ENCODE results near the gene GRIA4.

The GRIA4 gene

DNA sequence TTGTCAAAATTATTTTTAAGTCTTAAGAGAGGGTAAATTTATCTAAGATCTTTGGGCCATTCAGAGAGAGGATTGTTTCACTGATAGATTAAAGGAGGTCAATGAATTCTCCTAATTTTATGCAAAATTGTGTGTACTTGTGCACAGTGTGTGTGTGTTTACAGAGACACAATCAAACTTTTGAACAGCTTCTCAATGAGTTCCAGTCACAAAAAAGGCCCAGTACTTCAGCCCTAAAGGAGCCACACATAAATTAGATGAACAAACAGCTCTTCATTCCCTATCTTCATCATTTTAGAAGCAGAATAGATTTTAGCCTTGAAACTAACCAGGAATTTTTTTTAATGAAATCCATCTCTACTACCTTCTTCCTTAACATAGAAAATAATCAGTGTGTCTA is 9.7 kb downstream of the GRIA4 start:
- no peak for DNase-seq (ENCODE audit: low read depth in 1 of 2, low spot score in 1 of 2)
- no peak overlapping the region for H3K4me3 ChIP-seq (replicated peaks; ENCODE audit: insufficient read depth, low read length)
- H3K27ac ChIP-seq (replicated peaks): no peak overlapping the region
- H3K27me3 ChIP-seq (ENCODE audit: insufficient read depth, poor library complexity, severe bottlenecking): no peaks in the 10 kb centered on the region
- TF ChIP-seq SPI1 (IDR thresholded peaks at IDR 0.05; ENCODE audit: borderline replicate concordance, low read depth) (no peak), GABPA (IDR thresholded peaks at IDR 0.05; ENCODE audit: low read depth) (no peak), POLR2AphosphoS5 (IDR thresholded peaks at IDR 0.05; ENCODE audit: low read depth) (no peak)
- TF ChIP-seq, protein P1, sequence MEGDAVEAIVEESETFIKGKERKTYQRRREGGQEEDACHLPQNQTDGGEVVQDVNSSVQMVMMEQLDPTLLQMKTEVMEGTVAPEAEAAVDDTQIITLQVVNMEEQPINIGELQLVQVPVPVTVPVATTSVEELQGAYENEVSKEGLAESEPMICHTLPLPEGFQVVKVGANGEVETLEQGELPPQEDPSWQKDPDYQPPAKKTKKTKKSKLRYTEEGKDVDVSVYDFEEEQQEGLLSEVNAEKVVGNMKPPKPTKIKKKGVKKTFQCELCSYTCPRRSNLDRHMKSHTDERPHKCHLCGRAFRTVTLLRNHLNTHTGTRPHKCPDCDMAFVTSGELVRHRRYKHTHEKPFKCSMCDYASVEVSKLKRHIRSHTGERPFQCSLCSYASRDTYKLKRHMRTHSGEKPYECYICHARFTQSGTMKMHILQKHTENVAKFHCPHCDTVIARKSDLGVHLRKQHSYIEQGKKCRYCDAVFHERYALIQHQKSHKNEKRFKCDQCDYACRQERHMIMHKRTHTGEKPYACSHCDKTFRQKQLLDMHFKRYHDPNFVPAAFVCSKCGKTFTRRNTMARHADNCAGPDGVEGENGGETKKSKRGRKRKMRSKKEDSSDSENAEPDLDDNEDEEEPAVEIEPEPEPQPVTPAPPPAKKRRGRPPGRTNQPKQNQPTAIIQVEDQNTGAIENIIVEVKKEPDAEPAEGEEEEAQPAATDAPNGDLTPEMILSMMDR (IDR thresholded peaks at IDR 0.05; ENCODE audit: insufficient read depth, low read length): no peak
- TF ChIP-seq, protein P2, sequence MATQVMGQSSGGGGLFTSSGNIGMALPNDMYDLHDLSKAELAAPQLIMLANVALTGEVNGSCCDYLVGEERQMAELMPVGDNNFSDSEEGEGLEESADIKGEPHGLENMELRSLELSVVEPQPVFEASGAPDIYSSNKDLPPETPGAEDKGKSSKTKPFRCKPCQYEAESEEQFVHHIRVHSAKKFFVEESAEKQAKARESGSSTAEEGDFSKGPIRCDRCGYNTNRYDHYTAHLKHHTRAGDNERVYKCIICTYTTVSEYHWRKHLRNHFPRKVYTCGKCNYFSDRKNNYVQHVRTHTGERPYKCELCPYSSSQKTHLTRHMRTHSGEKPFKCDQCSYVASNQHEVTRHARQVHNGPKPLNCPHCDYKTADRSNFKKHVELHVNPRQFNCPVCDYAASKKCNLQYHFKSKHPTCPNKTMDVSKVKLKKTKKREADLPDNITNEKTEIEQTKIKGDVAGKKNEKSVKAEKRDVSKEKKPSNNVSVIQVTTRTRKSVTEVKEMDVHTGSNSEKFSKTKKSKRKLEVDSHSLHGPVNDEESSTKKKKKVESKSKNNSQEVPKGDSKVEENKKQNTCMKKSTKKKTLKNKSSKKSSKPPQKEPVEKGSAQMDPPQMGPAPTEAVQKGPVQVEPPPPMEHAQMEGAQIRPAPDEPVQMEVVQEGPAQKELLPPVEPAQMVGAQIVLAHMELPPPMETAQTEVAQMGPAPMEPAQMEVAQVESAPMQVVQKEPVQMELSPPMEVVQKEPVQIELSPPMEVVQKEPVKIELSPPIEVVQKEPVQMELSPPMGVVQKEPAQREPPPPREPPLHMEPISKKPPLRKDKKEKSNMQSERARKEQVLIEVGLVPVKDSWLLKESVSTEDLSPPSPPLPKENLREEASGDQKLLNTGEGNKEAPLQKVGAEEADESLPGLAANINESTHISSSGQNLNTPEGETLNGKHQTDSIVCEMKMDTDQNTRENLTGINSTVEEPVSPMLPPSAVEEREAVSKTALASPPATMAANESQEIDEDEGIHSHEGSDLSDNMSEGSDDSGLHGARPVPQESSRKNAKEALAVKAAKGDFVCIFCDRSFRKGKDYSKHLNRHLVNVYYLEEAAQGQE (IDR thresholded peaks at IDR 0.05; ENCODE audit: insufficient replicate concordance, low read depth): no peak

DNA sequence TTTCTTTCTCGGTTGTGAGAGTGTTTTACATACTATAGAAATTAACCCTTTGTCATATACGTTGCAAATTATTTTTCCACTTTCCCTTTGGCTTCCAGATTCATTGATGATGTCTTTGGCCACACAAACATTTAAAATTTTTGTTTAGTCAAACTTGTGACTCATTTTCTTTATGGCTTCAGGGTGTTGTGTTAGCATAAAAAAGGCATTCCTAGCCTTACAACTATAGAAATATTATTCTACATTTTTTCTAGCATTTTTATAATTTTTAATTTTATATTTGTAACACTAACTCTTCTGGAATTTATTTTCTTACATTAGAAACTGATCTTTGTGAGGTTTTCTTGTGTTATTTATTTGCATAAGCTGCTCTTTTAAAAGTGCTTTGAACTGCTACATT is 12.1 kb downstream of the GRIA4 start:
- DNase-seq (ENCODE audit: low read depth in 1 of 2, low spot score in 1 of 2): no peak
- no peak overlapping the region for H3K27ac ChIP-seq (replicated peaks)
- TF ChIP-seq, protein P2 (IDR thresholded peaks at IDR 0.05; ENCODE audit: insufficient replicate concordance, low read depth): no peak
- TF ChIP-seq POLR2AphosphoS5 (IDR thresholded peaks at IDR 0.05; ENCODE audit: low read depth): no peak
- TF ChIP-seq, protein P1 (IDR thresholded peaks at IDR 0.05; ENCODE audit: insufficient read depth, low read length): no peak
- TF ChIP-seq GABPA (IDR thresholded peaks at IDR 0.05; ENCODE audit: low read depth): no peak
- TF ChIP-seq SPI1 (IDR thresholded peaks at IDR 0.05; ENCODE audit: borderline replicate concordance, low read depth): no peak
- no peaks in the 10 kb centered on the region for H3K27me3 ChIP-seq (ENCODE audit: insufficient read depth, poor library complexity, severe bottlenecking)
- H3K4me3 ChIP-seq (replicated peaks; ENCODE audit: insufficient read depth, low read length): no peak overlapping the region

DNA sequence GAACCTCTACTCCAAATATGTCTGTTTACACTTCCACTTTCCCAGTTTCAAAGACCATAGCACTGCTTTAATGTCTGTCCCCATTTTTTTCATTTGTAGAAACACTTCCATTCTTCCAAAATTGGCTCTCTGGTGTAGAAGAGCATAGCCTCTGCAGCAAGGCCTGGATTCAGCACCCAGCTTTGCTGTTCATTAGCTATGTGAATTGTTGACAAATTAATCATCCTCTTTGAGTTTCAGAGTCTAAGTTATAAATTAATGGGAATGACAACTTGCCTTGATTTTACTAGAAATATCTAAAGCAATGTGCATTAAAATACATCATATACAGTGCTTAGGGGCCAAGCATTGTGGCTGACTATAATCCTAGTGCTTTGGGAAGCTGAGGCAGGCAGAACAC is 22.4 kb downstream of the GRIA4 start:
- Histone ChIP-seq H3K27me3 (ENCODE audit: insufficient read depth, poor library complexity, severe bottlenecking) (no peaks in the 10 kb centered on the region), H3K27ac (replicated peaks) (no peak overlapping the region), H3K4me3 (replicated peaks; ENCODE audit: insufficient read depth, low read length) (no peak overlapping the region)
- TF ChIP-seq SPI1 (IDR thresholded peaks at IDR 0.05; ENCODE audit: borderline replicate concordance, low read depth): no peak
- no peak for DNase-seq (ENCODE audit: low read depth in 1 of 2, low spot score in 1 of 2)

DNA sequence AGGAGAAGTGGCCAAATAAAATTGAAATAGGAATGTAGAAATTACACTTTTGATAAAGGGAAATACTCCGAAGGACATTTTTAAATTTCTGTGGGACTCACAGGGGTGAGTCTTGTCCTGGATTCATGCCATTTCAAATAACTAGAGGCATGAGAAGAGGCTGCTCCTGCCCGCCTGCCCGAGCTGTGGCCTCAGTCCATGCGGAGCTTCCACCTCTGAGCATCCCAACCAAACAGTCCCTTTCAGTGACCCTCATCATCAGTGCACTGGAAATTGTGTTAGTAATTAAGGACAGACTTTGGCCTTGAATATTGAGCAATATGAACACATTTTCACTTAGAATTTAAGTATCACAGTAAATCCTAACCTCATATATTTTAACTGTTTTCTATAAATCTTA is 25.6 kb downstream of the GRIA4 start:
- TF ChIP-seq, protein P1 (IDR thresholded peaks at IDR 0.05; ENCODE audit: insufficient read depth, low read length): no peak
- no peak for TF ChIP-seq GABPA (IDR thresholded peaks at IDR 0.05; ENCODE audit: low read depth)
- TF ChIP-seq POLR2AphosphoS5 (IDR thresholded peaks at IDR 0.05; ENCODE audit: low read depth): no peak
- TF ChIP-seq SPI1 (IDR thresholded peaks at IDR 0.05; ENCODE audit: borderline replicate concordance, low read depth): no peak
- TF ChIP-seq, protein P2 (IDR thresholded peaks at IDR 0.05; ENCODE audit: insufficient replicate concordance, low read depth): no peak
- Histone ChIP-seq H3K27me3 (ENCODE audit: insufficient read depth, poor library complexity, severe bottlenecking) (no peaks in the 10 kb centered on the region), H3K4me3 (replicated peaks; ENCODE audit: insufficient read depth, low read length) (no peak overlapping the region), H3K27ac (replicated peaks) (no peak overlapping the region)
- no peak for DNase-seq (ENCODE audit: low read depth in 1 of 2, low spot score in 1 of 2)

All from HL-60 (cell line).